H1 (cell line): ENCODE measurements around the gene WDR1. TPM values are rescaled to one million over a fixed set of nuclear protein-coding genes. Genes with fewer than 3 reads are reported as not detected.

Source experiments
- ATF3 ChIP-seq: IDR thresholded peaks from 2 replicates; pipeline ENCODE4 v1.6.1; 2011; ENCODE audit warnings: low read depth, mild to moderate bottlenecking, low read length; ENCODE audit not compliant: insufficient read depth
- CBX5 ChIP-seq: fragments of 300-800, 300-1000 bp; sonication (generic); IDR thresholded peaks from 2 replicates; pipeline ENCODE4 v1.7.1; 2016; ENCODE audit warnings: antibody characterized with exemption, low read length, low read depth
- PHF8 ChIP-seq: fragments of 200-600 bp; sonication (generic); conservative IDR thresholded peaks from 2 replicates; pipeline ENCODE4 v1.7.1; 2012; ENCODE audit warnings: low read depth, mild to moderate bottlenecking, inconsistent platforms, low read length, moderate library complexity
- POLR2AphosphoS5 ChIP-seq: IDR thresholded peaks from 2 replicates; pipeline ENCODE4 v1.6.1; 2011; ENCODE audit warnings: low read depth, low read length
- RBBP5 ChIP-seq: IDR thresholded peaks from 2 replicates; pipeline ENCODE4 v1.7.1; 2012; ENCODE audit warnings: low read depth, mild to moderate bottlenecking, inconsistent platforms, low read length, moderate library complexity, borderline replicate concordance
- SIN3A ChIP-seq, 2 experiments: IDR thresholded peaks in 1 of 2; conservative IDR thresholded peaks in 1 of 2; 2 replicates each; pipeline ENCODE4 v1.6.1; 2011 to 2012; ENCODE audit warnings: low read length in 2 of 2, improper control_type of control experiment in 1 of 2, low read depth in 1 of 2, mild to moderate bottlenecking in 1 of 2
- SRF ChIP-seq: IDR thresholded peaks from 2 replicates; pipeline ENCODE4 v1.6.1; 2011; ENCODE audit warnings: mild to moderate bottlenecking, low read depth, low read length, moderate library complexity
- polyA plus RNA-seq, 7 experiments: library from polyadenylated mRNA; depleted of rRNA in 3 of 7; stranded (reverse) in 5 of 7; unstranded in 2 of 7; fragments of >200 nt in 5 of 7; fragments of 200-250 nt in 2 of 7; gene quantifications; 1 replicate in 5 of 7; 2 replicates in 1 of 7; 4 replicates in 1 of 7; pipeline versions ENCODE4 v1.2.1 to v1.2.3, GENCODE V29; 2011 to 2013; ENCODE audit warnings: missing spikeins in 2 of 7, mixed read lengths in 2 of 7
- total RNA-seq: library from RNA; stranded (reverse); fragmentation: NEBNext Ultra II Directional; extraction: Animal tissue kit (Norgen Biotek cat#: 25700); gene quantifications from 2 replicates; pipeline ENCODE4 v1.2.1, GENCODE V29; 2021
- TF ChIP-seq, protein P1 (sequence below): IDR thresholded peaks from 2 replicates; pipeline ENCODE4 v1.6.1; 2011; ENCODE audit warnings: low read length, improper control_type of control experiment

WDR1 gene
- total and polyA plus RNA-seq, 2 of the 8 experiments (the other 6 are each of a cell fraction or from before 2014, with no cell fraction given), result 315 to 377 TPM

GRCh38 chr4:10111067-10111801 is 5.4 kb downstream of the WDR1 start (continued):
- TF ChIP-seq, protein P1, sequence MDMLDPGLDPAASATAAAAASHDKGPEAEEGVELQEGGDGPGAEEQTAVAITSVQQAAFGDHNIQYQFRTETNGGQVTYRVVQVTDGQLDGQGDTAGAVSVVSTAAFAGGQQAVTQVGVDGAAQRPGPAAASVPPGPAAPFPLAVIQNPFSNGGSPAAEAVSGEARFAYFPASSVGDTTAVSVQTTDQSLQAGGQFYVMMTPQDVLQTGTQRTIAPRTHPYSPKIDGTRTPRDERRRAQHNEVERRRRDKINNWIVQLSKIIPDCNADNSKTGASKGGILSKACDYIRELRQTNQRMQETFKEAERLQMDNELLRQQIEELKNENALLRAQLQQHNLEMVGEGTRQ, result no peak
- no peak for TF ChIP-seq RBBP5
- no peak for TF ChIP-seq CBX5
- TF ChIP-seq SIN3A (conservative IDR thresholded peaks at IDR 0.05 in 1 of 2, IDR thresholded peaks at IDR 0.05 in 1 of 2; ENCODE audit: low read depth in 1 of 2, low read length in 2 of 2), result 0 out of 4 replicates have a peak, but pooled peaks of 1 of the 2 experiments have one; percentile 21
- TF ChIP-seq SRF, result no peak
- no peak for TF ChIP-seq PHF8
- no peak for TF ChIP-seq ATF3
- TF ChIP-seq POLR2AphosphoS5, result peak; percentile 91
